ENCODE data around the gene MCEMP1. TPM values are rescaled to one million over a fixed set of nuclear protein-coding genes. Genes with fewer than 3 reads are reported as not detected.

Gene MCEMP1
- total and polyA plus RNA-seq, 12 donors = 0.26 to 1.9 (median 0.53) TPM; not detected in 2

- DNase-seq = no peak
- H3K36me3 ChIP-seq (replicated peaks in 1 of 2) = peaks cover 0 to 6% of the 10 kb centered on the region in 2 donors
- no peak for TF ChIP-seq POLR2A (IDR thresholded peaks at IDR 0.05)
- TF ChIP-seq, protein P1, sequence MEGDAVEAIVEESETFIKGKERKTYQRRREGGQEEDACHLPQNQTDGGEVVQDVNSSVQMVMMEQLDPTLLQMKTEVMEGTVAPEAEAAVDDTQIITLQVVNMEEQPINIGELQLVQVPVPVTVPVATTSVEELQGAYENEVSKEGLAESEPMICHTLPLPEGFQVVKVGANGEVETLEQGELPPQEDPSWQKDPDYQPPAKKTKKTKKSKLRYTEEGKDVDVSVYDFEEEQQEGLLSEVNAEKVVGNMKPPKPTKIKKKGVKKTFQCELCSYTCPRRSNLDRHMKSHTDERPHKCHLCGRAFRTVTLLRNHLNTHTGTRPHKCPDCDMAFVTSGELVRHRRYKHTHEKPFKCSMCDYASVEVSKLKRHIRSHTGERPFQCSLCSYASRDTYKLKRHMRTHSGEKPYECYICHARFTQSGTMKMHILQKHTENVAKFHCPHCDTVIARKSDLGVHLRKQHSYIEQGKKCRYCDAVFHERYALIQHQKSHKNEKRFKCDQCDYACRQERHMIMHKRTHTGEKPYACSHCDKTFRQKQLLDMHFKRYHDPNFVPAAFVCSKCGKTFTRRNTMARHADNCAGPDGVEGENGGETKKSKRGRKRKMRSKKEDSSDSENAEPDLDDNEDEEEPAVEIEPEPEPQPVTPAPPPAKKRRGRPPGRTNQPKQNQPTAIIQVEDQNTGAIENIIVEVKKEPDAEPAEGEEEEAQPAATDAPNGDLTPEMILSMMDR (IDR thresholded peaks at IDR 0.05) = no peak
- intact Hi-C loops (cut with DNase I) = loop anchor here (5.0 to 10.0 kb wide), 2 partner anchors 110 to 323 kb away; no protein-coding TSS in a partner anchor
- H3K4me1 ChIP-seq (replicated peaks in 1 of 2) = peaks cover 3 to 13% of the 10 kb centered on the region in 2 donors
- no peaks in the 10 kb centered on the region for H3K27me3 ChIP-seq
- no peak overlapping the region for H3K27ac ChIP-seq
- H3K4me3 ChIP-seq = no peak overlapping the region
- no peaks in the 10 kb centered on the region for H3K9me3 ChIP-seq (replicated peaks in 1 of 3)
- 40 to 58% (median 49%) methylated on average over 12 of the region's 12 CpGs for WGBS, 4 donors
Observed at GRCh38 chr19:7677669-7678311, 900 bp downstream of the MCEMP1 start.

- Histone ChIP-seq H3K4me3 (no peak overlapping the region), H3K36me3 (replicated peaks in 1 of 2) (peaks cover 0 to 20% of the 10 kb centered on the region in 2 donors), H3K27me3 (no peaks in the 10 kb centered on the region), H3K27ac (no peak overlapping the region), H3K4me1 (replicated peaks in 1 of 2) (peaks cover 3 to 13% of the 10 kb centered on the region in 2 donors), H3K9me3 (replicated peaks in 1 of 3) (no peaks in the 10 kb centered on the region)
- intact Hi-C loops (cut with DNase I) = loop anchor here (5.0 to 10.0 kb wide), 2 partner anchors 112 to 324 kb away; no protein-coding TSS in a partner anchor
- WGBS, 4 donors = 41 to 56% (median 45%) methylated on average over 28 to 30 of the region's 30 CpGs
- no peak for TF ChIP-seq POLR2A (IDR thresholded peaks at IDR 0.05)
- TF ChIP-seq, protein P1 (IDR thresholded peaks at IDR 0.05) = peak in 1 of 6 experiments; percentile 9
- DNase-seq = peak in 2 of 7 donors; percentile 21 to 63
Observed at GRCh38 chr19:7678971-7679751, 2.3 kb downstream of the MCEMP1 start.

- TF ChIP-seq, protein P1 (IDR thresholded peaks at IDR 0.05) = no peak
- TF ChIP-seq POLR2A (IDR thresholded peaks at IDR 0.05) = no peak
- H3K9me3 ChIP-seq (replicated peaks in 1 of 3) = no peaks in the 10 kb centered on the region
- no peaks in the 10 kb centered on the region for H3K27me3 ChIP-seq
- peaks cover 0 to 21% of the 10 kb centered on the region in 2 donors for H3K36me3 ChIP-seq (replicated peaks in 1 of 2)
- DNase-seq = no peak
- WGBS, 4 donors = 41 to 54% (median 45%) methylated on average over 17 to 22 of the region's 22 CpGs
- H3K27ac ChIP-seq = peak overlapping the region in 1 of 5 donors; percentile 90
- peak overlapping the region in 1 of 4 donors; percentile 93 for H3K4me3 ChIP-seq
- intact Hi-C loops (cut with DNase I) = loop anchor here (5.0 to 10.0 kb wide), 3 partner anchors 113 to 325 kb away; no protein-coding TSS in a partner anchor
- H3K4me1 ChIP-seq (replicated peaks in 1 of 2) = peaks cover 3 to 13% of the 10 kb centered on the region in 2 donors
Observed at GRCh38 chr19:7679771-7680605, 3.1 kb downstream of the MCEMP1 start.

All from adrenal gland (tissue), 12 donors.